ENCODE data around the gene RNU6-8.

Gene RNU6-8

DNA sequence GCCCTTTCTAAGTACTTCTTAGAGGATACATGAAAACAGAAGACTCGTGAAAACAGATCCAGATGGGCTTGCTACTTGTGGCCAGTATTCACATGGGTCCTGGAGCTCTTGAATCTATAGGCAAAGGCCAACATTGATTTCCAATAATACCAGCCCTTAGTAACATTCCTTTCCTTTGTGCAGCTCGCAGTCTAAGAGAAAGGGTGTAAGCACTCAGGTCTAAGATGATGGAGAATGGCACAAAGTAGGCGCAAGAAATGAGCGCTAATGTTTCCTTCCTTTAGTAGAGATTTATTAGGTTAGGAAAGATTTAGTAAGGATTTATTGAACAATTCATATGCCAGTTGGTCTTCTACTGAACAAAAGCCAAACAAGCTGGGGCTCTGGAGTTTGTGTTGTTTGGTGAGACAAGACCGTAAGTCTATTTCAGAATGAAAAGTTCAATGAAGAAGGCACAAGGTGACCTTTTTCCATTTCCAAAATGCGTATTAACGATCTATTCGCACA lies 525 bp downstream of the RNU6-8 start:
- DNase-seq, result no peak

DNA sequence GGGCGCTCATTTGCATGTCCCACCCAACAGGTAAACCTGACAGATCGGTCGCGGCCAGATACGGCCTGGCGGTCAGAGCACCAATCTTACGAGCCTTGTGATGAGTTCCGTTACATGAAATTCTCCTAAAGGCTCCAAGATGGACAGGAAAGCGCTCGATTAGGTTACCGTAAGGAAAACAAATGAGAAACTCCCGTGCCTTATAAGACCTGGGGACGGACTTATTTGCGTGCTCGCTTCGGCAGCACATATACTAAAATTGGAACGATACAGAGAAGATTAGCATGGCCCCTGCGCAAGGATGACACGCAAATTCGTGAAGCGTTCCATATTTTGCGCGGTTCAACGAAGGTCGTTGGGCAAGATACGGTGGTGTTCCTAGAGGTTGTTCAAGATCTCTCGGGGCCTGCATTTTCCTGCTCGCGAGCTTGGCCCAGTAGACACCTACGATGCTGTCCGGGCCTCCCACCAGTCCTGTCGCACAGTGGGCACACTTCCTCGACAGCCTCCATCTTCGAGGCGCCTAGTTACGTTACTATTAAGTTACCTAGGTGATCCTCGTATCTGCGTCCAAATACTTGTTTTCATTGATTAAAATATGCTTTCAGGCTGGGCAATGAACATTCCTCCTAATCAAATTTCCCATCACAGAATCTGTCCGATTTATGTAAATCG lies 1.1 kb downstream of the RNU6-8 start, which contains the start of gene RNU6-7:
Gene RNU6-7 (plus strand): TSS at position 230 of the 675 bp plus-strand sequence.
- DNase-seq, result no peak

DNA sequence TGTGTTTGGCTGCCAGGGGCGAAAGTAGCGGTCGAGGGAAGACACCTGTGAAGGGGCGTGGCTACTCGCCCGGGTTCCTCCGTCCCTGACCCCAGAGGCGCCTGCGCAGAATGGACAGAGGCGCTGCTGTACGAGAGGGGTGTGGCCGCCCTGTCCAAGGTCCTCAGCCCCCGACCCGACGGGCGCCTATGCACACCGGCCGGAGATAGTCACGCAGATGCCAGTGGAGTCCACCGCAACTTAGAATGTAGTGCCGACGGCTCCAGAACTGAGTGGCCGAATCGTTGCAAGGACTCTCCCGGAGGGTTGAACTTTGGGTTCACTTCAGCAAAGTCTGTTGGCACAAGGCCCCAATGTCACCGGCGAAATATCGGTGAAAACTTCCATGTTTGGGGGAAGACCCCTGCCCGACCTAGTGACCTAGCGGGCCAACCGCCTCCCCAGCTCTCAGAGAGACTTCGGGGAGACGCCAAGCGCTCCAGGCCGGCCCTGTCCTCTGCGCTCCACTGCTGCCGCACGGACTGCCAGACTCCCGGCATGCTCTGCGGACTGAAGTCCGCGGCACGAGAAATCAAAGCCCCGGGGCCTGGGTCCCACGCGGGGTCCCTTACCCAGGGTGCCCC lies 1.8 kb downstream of the RNU6-8 start:
- peak; percentile 27 for DNase-seq

DNA sequence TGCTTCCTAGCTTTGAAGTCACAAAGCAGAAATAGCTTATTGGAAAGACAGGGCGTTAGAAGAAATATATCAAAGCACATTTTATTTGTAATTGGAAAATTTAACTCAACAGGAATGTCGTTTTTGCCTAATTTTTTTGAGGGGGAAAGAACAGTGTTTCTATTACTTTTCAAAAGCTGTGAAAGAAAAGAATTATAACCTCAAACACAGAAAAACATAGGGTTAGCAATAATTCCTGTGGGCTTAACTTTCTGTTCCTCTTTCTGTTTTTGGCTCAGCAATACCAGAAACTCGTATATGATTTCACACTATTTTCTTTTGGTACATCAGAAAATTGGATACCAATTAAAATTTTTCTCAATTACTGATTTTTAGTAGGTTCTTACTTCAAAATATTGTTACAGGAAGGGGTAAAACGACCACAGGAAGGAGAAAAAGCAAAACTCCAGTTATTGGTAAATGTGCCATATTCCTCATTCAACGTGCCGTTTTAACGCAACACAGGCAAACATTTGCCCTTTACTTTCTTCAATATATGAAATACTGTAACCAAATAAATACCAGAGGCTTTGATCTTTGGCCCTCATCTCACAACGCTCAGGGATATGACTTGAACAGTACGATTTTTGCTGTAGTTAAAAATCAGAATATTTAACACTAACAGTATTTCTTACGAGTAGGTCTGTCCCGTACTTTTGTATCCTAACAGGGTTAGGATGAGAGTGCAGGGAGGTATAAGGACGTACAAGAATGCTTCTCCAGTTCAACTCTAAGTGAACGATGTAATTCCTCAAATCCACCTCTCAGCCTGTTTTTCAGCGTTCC lies 2.5 kb downstream of the RNU6-8 start:
- DNase-seq, result peak; percentile 51

DNA sequence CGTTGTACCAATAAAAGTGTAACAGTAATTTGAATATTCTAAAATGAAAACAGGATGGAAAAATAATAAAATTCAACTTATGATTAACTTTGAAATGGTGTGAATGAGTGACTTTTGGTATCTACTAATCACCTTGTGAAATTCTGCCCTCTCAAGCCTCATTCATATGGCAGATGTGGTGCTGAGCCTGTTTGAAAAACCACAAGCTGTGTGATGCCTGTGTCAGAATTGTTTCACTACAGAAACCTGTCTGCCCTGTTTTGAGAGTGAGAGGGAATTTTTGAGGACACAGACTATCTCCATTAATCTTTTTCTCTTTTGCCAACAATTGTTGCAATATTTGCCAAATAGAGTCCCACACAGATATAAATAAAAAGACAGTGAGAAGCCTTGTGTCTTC lies 5.2 kb downstream of the RNU6-8 start:
- DNase-seq, result no peak

DNA sequence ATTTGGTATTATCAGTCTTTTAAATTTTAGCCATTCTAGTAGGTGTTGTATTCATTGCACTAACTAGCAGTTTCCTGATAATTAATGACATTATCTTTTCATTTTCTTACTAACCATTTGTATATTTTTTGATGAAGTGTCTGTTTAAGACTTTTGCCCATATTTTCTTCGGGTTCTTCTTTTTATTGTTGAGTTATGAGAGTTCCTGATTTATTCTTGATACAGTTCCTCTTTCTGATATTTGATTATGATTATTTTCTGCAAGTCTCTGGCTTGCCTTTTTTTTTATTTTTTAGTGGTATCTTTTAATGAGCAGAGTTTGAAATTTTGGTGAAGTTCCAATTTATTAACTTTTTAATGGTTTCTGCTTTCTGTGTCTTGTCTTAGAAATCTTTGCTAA lies 7.4 kb downstream of the RNU6-8 start:
- no peak for DNase-seq

DNA sequence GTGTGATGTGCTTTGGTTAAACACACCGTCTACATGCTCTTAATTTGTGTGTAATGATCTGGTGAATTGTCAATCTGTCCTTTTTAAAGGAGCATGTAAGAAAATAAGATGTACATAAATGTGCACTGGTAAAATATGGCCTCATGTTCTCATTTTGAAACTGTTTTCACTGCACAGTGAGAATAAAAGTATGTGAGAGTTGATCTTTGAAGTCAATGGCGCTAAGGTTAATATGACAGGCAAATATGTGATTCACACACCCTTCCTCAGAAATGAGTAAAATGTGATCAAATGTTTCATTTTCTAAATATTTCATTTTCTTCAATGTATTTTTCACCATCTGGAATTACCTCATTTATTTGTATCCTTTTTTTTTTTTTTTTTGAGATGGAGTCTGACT lies 9.5 kb downstream of the RNU6-8 start:
- DNase-seq, result no peak

DNA sequence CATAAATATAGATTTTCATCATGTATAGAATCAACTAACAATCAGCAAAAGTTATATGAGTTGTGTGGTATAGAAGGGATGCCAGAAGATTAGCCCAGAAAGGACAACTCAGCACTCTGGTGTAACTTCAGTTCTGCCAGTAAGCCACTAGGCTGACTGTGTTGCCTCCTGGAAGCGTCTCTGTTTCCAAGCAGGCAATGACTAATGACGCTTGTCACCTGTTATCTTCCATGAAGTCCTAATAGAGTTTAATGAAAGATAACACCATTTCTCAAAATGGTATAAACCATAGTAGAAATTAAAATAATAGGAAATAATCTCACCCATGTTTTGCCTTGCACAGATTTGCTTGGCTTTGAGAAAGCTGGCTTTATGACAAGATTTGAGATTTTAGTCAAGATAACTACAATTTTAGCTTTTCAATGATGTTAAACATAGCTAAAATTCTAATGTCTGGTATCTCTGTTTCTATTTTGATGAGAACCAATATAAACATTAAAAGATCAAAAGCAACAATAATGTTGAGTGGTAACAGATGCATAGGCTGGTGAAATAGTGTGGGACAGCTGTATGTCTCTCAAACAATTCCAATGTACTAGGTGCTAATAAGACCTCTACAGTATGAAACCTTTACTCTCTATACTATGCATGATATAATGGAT lies 10.2 kb downstream of the RNU6-8 start:
- DNase-seq, result no peak

DNA sequence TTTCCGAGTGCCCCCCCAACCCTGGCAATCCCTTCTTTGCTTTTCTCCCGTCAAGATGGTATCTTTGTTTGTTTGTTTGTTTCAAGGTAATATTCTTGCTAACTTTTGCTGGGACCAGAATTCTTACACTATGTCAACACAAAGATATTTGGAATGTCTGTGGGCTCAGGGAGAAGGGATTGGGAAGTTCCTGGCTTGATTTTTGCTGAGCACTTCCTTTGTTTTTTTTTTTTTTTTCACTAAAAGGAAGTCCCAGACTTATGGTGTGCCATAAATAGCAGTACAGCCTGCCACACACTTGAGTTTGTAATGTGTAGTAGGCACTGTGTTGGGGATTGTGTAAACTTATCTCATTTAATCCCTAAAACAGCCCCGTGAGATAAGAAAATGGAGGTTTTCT lies 12.4 kb downstream of the RNU6-8 start:
- DNase-seq, result no peak

DNA sequence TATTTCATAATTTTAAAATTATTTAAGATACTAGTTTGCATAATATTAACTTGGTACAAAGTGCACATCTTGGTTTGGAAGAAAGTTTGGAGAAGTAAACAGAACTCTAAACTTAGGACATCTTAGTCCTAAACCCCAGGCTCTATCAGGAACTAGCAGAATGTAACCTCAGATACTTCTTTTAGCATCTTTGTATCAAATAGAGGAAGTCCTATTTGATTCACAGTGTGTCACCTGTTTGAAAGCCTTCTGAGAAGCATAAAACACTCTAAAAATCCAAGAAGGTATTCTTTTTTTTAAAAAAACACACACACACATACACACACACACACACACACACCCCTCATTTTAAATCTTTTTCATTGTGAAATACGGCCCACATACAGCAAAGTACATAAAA lies 13.3 kb downstream of the RNU6-8 start:
- no peak for DNase-seq

DNA sequence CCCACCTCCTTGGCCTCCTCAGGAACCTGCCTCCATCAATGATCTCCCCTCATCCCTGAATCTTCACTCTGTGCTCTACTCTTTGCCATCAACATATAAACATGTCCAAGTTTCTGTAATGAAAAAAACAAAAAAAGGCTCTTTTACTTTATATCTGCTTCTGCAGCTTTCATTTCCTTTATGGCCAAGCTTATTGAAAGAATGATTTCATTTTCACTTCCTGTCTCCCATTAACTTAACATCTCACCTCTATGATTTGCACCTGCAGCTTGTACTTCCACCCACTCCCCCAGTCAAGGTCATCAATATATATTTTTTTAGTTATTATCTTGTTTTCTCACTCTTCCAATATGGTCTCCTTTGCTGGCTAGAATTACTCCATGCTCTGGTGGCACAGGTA lies 16.8 kb downstream of the RNU6-8 start:
- no peak for DNase-seq

DNA sequence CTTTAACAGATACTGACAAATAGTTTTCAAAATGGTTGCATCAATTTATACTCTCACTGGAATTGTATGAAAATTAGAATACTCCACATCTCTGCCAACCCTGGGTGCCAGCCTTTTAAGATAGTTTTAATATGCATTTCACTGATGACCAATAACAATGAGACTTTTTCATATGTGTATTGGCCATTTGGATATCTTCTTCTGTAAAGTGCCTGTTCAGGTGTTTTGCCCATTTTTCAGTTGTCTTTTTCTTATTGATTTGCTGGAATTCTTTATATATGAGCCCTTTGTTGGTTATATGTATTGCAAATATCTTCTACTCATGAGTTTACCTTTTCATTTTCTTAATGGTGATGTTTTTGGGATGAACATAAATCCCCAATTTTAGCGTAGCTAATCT lies 18.0 kb downstream of the RNU6-8 start:
- no peak for DNase-seq

DNA sequence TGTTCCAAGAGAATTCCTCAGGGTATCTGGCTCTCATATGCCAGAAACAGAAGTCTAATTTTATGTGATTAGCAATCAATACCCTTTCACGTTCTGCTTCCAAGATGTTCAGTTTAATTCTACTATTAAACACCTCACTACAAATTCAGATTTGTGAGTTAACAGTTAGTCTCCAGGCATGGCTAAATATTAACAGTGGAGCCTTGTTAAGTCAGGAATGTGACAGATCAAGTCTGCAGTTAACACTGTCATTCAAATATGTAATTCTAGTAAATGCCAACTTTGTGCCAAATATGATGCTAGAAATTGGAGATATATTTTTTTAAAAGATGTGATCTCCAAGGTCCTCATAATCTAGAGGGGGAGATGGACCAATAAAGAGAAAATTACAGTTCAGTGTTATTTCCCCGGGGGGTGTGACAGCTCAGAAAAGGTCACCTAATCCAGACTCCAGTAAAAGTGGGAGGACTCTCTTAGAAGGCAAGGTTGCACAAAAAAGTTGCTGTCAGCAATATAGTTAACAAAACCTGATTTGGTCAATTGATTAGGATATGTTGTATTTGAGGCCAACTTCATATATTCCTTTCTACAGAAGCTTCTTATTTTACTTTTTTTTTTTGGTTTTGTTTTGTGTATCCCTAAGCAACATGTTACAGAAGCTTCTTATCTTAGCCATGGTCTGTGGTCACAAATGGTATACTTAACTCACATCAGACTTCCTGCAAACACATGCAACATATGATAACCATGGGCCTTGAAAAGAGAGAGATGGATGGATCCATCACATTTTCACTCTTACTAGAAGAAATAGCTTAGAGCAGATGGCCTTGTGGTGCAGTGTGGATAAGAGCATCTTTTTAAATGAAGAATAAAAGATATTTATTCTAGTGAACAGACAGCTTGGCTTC lies 19.7 kb downstream of the RNU6-8 start:
- no peak for DNase-seq

DNA sequence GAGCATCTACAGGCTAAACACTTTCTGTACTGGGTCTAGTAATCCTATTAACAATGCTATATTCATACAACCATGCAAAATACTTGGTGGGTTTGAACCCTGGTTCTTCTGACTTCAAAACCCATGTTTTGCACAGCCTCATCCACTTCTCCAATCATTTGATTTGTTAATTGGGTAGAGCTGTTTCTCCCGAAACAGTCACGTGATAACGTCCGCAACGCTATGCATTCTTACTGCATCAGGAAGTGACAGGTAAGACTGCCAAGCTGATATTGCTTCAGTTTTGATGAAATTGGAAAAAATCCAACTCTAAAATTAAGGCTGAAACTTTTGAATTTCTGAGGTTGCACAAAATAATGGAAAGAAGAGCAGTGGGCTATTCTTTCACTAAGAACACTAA lies 31.6 kb downstream of the RNU6-8 start:
- no peak for DNase-seq

DNA sequence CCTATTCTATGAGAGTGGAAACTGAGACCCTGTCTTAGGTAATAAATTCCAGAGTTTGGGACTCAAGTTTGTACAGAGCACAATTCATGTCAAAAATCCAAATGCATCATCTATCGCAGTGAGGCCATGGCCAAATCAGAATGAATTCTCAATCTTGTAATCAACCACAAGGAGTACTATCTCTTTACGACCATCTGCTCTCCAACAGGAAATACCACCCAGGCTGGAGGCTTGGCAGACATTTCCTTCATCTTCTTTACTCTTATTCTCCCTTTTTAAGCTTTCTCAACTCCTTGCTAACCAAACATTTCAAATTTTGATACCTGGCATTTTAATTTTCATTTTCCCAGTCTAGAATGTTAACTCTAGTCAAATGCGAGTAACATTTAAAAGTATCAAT lies 33.9 kb downstream of the RNU6-8 start:
- no peak for DNase-seq

DNA sequence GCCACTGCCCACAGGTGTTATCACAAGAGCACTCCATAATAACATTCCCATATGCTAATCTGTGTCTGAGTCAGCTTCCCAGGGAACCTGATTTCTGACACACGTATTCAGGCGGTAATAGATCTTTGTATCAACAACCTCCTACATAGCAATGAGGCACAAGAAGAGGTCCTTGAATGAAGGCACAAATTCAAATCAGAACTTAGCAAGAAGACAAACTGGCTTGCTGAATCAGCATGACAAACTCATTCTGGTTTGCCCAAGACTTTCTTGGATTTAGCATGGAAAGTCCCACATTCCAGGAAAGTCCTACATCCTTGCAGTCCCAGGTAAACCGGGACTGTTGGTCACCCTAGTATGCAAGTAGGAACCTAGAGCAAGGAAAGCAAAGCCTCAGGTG lies 35.2 kb downstream of the RNU6-8 start:
- DNase-seq, result no peak

DNA sequence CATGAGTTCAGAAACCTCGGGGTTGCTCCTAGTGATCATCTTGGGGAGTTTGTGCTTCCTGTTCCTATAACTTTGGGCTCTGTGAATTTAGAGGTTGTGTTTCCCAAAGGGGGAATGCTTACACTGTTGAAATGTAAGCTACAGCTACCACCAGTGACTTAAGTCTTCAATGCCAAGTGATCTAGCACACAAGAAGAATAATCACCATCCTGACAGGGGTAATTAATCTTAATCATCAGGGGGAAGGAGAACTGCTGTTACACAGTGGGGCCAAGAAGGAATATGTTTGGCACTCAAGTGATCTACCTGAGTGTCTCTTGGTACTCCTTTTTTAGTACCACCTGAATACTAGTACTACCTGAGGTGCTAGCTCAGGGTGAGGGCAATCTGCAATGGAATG lies 36.1 kb downstream of the RNU6-8 start:
- DNase-seq, result no peak

DNA sequence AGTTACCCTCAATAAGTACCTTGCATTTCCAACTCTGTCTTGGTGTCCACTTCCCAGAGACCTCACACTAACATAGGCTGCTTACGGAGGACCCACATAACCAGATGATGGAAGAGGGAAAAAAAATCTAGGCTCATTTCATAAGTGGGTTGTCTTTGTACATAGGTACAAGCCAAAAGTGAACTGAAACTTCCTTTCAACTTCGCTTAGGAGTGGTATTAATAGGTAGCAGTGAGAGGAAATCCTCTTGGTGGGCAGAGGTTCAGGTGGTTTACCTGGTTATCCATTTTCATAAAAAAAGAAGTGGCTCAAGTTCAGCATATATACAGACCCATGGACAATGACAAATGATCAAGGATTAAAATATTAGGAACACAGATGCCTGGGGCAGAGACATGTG lies 37.0 kb downstream of the RNU6-8 start:
- DNase-seq, result no peak

All from inflammatory macrophage treated with lipopolysaccharide for 4 hours (primary cell).